ENCODE results near the gene TMEM106C.

GRCh38 chr12:47984331-47984801 is 21.0 kb downstream of the TMEM106C start:
- TF ChIP-seq, protein P1, sequence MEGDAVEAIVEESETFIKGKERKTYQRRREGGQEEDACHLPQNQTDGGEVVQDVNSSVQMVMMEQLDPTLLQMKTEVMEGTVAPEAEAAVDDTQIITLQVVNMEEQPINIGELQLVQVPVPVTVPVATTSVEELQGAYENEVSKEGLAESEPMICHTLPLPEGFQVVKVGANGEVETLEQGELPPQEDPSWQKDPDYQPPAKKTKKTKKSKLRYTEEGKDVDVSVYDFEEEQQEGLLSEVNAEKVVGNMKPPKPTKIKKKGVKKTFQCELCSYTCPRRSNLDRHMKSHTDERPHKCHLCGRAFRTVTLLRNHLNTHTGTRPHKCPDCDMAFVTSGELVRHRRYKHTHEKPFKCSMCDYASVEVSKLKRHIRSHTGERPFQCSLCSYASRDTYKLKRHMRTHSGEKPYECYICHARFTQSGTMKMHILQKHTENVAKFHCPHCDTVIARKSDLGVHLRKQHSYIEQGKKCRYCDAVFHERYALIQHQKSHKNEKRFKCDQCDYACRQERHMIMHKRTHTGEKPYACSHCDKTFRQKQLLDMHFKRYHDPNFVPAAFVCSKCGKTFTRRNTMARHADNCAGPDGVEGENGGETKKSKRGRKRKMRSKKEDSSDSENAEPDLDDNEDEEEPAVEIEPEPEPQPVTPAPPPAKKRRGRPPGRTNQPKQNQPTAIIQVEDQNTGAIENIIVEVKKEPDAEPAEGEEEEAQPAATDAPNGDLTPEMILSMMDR (IDR thresholded peaks at IDR 0.05; ENCODE audit: insufficient read depth, low read depth, low read length) = no peak
- TF ChIP-seq EZH2 (IDR thresholded peaks at IDR 0.05; ENCODE audit: insufficient read depth, low read length) = no peak
